CD4-positive, alpha-beta memory T cell (primary cell): ENCODE results near the gene ARPP21. TPM values are rescaled to one million over a fixed set of nuclear protein-coding genes. Genes with fewer than 3 reads are reported as not detected.

Experiments
- CTCF ChIA-PET: fragments of 350-600 bp; sonication (Branson Sonifier 250); formaldehyde crosslinking; loops from one replicate; lab custom pipeline; 2021; ENCODE audit warnings: inconsistent platforms; ENCODE audit not compliant: partially characterized antibody; lab: Charles Lee
- POLR2A ChIA-PET: fragments of 350-600 bp; sonication (Branson Sonifier 250); formaldehyde crosslinking; loops from one replicate; lab custom pipeline; 2021; ENCODE audit not compliant: partially characterized antibody; lab: Charles Lee
- DNase-seq, 5 donors: peaks; one replicate each; pipeline versions ENCODE4 v3.0.0 to v3.0.0-alpha.2; 2020 to 2022; ENCODE audit warnings: mixed read lengths in 1 of 5
- H3K27ac ChIP-seq: one replicate; pipeline ENCODE4 v1.7.0; 2013; ENCODE audit warnings: low read depth, low read length
- H3K27me3 ChIP-seq: 2 replicates; pipeline ENCODE4 v1.7.0; 2013; ENCODE audit warnings: mild to moderate bottlenecking, low read length, moderate library complexity; ENCODE audit not compliant: insufficient read depth
- H3K36me3 ChIP-seq: 2 replicates; pipeline ENCODE4 v1.7.0; 2013; ENCODE audit warnings: mild to moderate bottlenecking, low read length, moderate library complexity; ENCODE audit not compliant: insufficient read depth
- H3K4me1 ChIP-seq: 2 replicates; pipeline ENCODE4 v1.7.0; 2013; ENCODE audit warnings: mild to moderate bottlenecking, low read length, moderate library complexity; ENCODE audit not compliant: insufficient read depth
- H3K4me3 ChIP-seq, 2 donors: one replicate each; pipeline ENCODE4 v1.7.0; 2013; ENCODE audit warnings: low read length in 2 of 2, mild to moderate bottlenecking in 1 of 2
- H3K9me3 ChIP-seq, 2 donors: one replicate each; pipeline ENCODE4 v1.7.0; 2013; ENCODE audit warnings: low read length in 2 of 2, control low read depth in 1 of 2; ENCODE audit not compliant: control insufficient read depth in 1 of 2
- H3K27ac Mint-ChIP-seq, 7 donors: one replicate each; pipeline ENCODE4 v1.8.0; 2020 to 2021; ENCODE audit warnings: mixed read lengths in 7 of 7, mild to moderate bottlenecking in 6 of 7, inconsistent platforms in 3 of 7, moderate library complexity in 3 of 7
- H3K27me3 Mint-ChIP-seq, 2 donors: one replicate each; pipeline ENCODE4 v1.8.0; 2020 to 2021; ENCODE audit warnings: mixed read lengths in 2 of 2
- H3K36me3 Mint-ChIP-seq, 2 donors: one replicate each; pipeline ENCODE4 v1.8.0; 2020 to 2021; ENCODE audit warnings: mixed read lengths in 2 of 2, inconsistent platforms in 1 of 2, mild to moderate bottlenecking in 1 of 2
- H3K4me1 Mint-ChIP-seq, 4 donors: one replicate each; pipeline ENCODE4 v1.8.0; 2020 to 2021; ENCODE audit warnings: mixed read lengths in 4 of 4, mild to moderate bottlenecking in 1 of 4
- H3K4me3 Mint-ChIP-seq, 8 donors: one replicate each; pipeline ENCODE4 v1.8.0; 2020 to 2021; ENCODE audit warnings: mixed read lengths in 8 of 8, mild to moderate bottlenecking in 7 of 8, moderate library complexity in 6 of 8, inconsistent platforms in 3 of 8
- H3K9me3 Mint-ChIP-seq, 8 donors: one replicate each; pipeline ENCODE4 v1.8.0; 2020 to 2021; ENCODE audit warnings: mixed read lengths in 8 of 8, mild to moderate bottlenecking in 5 of 8, inconsistent platforms in 3 of 8, moderate library complexity in 1 of 8
- intact Hi-C: fragments of 100-400 bp; cut with micrococcal nuclease; formaldehyde crosslinking; loops from one replicate; pipeline ENCODE4 v1.15.1; 2023
- polyA plus RNA-seq, 2 donors: library from polyadenylated mRNA; unstranded; fragments of 300-500 nt; fragmentation: Illumina TruSeq; gene quantifications; one replicate each; pipeline ENCODE4 v1.2.3, GENCODE V29; 2021
- total RNA-seq, 2 experiments: library from RNA; stranded (reverse); gene quantifications; one replicate each; pipeline ENCODE4 v1.2.3, GENCODE V29; 2021

The ARPP21 gene
- total RNA-seq: not detected
- polyA plus RNA-seq: not detected

- intact Hi-C loops: no loop called here
- no peak for DNase-seq
- no peaks in the 10 kb centered on the region for H3K36me3 Mint-ChIP-seq
- no peak within 1 kb of the TSS for H3K27ac Mint-ChIP-seq
- peak within 1 kb of the TSS in 2 of 8 donors; percentile 18 to 65 for H3K4me3 Mint-ChIP-seq
- H3K36me3 ChIP-seq: no peaks in the 10 kb centered on the region
- CTCF ChIA-PET: no interaction called here
- no peak within 1 kb of the TSS for H3K4me3 ChIP-seq
- H3K4me1 Mint-ChIP-seq: peaks cover 0 to 4% (median 2%) of the 10 kb centered on the region in 4 donors
- H3K27me3 ChIP-seq: no peaks in the 10 kb centered on the region
- no peak within 1 kb of the TSS for H3K27ac ChIP-seq
- no peaks in the 10 kb centered on the region for H3K9me3 ChIP-seq
- POLR2A ChIA-PET: no interaction called here
- H3K4me1 ChIP-seq: no peaks in the 10 kb centered on the region
- peaks cover 12 to 17% of the 10 kb centered on the region in 2 donors for H3K27me3 Mint-ChIP-seq
- H3K9me3 Mint-ChIP-seq: peaks cover 0 to 16% (median 4%) of the 10 kb centered on the region in 8 donors
Observed at GRCh38 chr3:35639254-35640186, at the start of gene ARPP21. Gene ARPP21 (plus strand): TSS chr3:35639525. CDS start chr3:35681752, 42,227 bp downstream.

GRCh38 chr3:35592589-35593295 is 46.6 kb upstream of the ARPP21 start:
- H3K9me3 Mint-ChIP-seq: peaks cover 0 to 10% (median 6%) of the 10 kb centered on the region in 8 donors
- Histone ChIP-seq H3K4me3 (no peak overlapping the region), H3K4me1 (no peaks in the 10 kb centered on the region), H3K36me3 (no peaks in the 10 kb centered on the region), H3K27ac (no peak overlapping the region), H3K27me3 (no peaks in the 10 kb centered on the region), H3K9me3 (no peaks in the 10 kb centered on the region)
- CTCF ChIA-PET: no interaction called here
- DNase-seq: no peak
- no peak overlapping the region for H3K4me3 Mint-ChIP-seq
- no peaks in the 10 kb centered on the region for H3K27me3 Mint-ChIP-seq
- H3K27ac Mint-ChIP-seq: no peak overlapping the region
- POLR2A ChIA-PET: no interaction called here
- H3K36me3 Mint-ChIP-seq: no peaks in the 10 kb centered on the region
- intact Hi-C loops: no loop called here
- no peaks in the 10 kb centered on the region for H3K4me1 Mint-ChIP-seq

- H3K4me1 Mint-ChIP-seq: no peaks in the 10 kb centered on the region
- DNase-seq: no peak
- Histone ChIP-seq H3K4me1 (no peaks in the 10 kb centered on the region), H3K36me3 (no peaks in the 10 kb centered on the region), H3K4me3 (no peak overlapping the region), H3K9me3 (no peaks in the 10 kb centered on the region), H3K27me3 (no peaks in the 10 kb centered on the region), H3K27ac (no peak overlapping the region)
- no peaks in the 10 kb centered on the region for H3K36me3 Mint-ChIP-seq
- peaks cover 0 to 10% (median under 1%) of the 10 kb centered on the region in 8 donors for H3K9me3 Mint-ChIP-seq
- intact Hi-C loops: no loop called here
- CTCF ChIA-PET: no interaction called here
- no peak overlapping the region for H3K4me3 Mint-ChIP-seq
- POLR2A ChIA-PET: no interaction called here
- no peak overlapping the region for H3K27ac Mint-ChIP-seq
- H3K27me3 Mint-ChIP-seq: no peaks in the 10 kb centered on the region
Observed at GRCh38 chr3:35594739-35595138, 44.6 kb upstream of the ARPP21 start.

GRCh38 chr3:35596335-35596995 is 42.9 kb upstream of the ARPP21 start:
- Mint-ChIP-seq H3K27me3 (no peaks in the 10 kb centered on the region), H3K4me3 (no peak overlapping the region), H3K36me3 (no peaks in the 10 kb centered on the region), H3K27ac (no peak overlapping the region), H3K4me1 (no peaks in the 10 kb centered on the region), H3K9me3 (peaks cover 0 to 10% (median 2%) of the 10 kb centered on the region in 8 donors)
- ChIA-PET CTCF (no interaction called here), POLR2A (no interaction called here)
- H3K4me3 ChIP-seq: no peak overlapping the region
- no peaks in the 10 kb centered on the region for H3K4me1 ChIP-seq
- intact Hi-C loops: no loop called here
- DNase-seq: no peak
- no peaks in the 10 kb centered on the region for H3K9me3 ChIP-seq
- no peaks in the 10 kb centered on the region for H3K36me3 ChIP-seq
- H3K27ac ChIP-seq: no peak overlapping the region
- H3K27me3 ChIP-seq: no peaks in the 10 kb centered on the region

- POLR2A ChIA-PET: no interaction called here
- H3K9me3 ChIP-seq: no peaks in the 10 kb centered on the region
- no peak overlapping the region for H3K4me3 Mint-ChIP-seq
- CTCF ChIA-PET: interaction anchor here (1.1 kb wide), 1 partner anchor 12 kb away, joined by 4 read pairs; no protein-coding TSS in a partner anchor
- H3K27ac Mint-ChIP-seq: no peak overlapping the region
- H3K27me3 Mint-ChIP-seq: no peaks in the 10 kb centered on the region
- no peaks in the 10 kb centered on the region for H3K36me3 Mint-ChIP-seq
- H3K4me3 ChIP-seq: no peak overlapping the region
- H3K4me1 Mint-ChIP-seq: no peaks in the 10 kb centered on the region
- peaks cover 0 to 7% (median 2%) of the 10 kb centered on the region in 8 donors for H3K9me3 Mint-ChIP-seq
- no peaks in the 10 kb centered on the region for H3K36me3 ChIP-seq
- no peaks in the 10 kb centered on the region for H3K27me3 ChIP-seq
- no peak overlapping the region for H3K27ac ChIP-seq
- intact Hi-C loops: no loop called here
- H3K4me1 ChIP-seq: no peaks in the 10 kb centered on the region
- DNase-seq: no peak
Observed at GRCh38 chr3:35597490-35597889, 41.8 kb upstream of the ARPP21 start.

- ChIA-PET CTCF (no interaction called here), POLR2A (no interaction called here)
- intact Hi-C loops: no loop called here
- Histone ChIP-seq H3K9me3 (no peaks in the 10 kb centered on the region), H3K36me3 (no peaks in the 10 kb centered on the region), H3K4me3 (no peak overlapping the region), H3K27ac (no peak overlapping the region), H3K27me3 (no peaks in the 10 kb centered on the region), H3K4me1 (no peaks in the 10 kb centered on the region)
- no peak for DNase-seq
- no peak overlapping the region for H3K4me3 Mint-ChIP-seq
- no peaks in the 10 kb centered on the region for H3K36me3 Mint-ChIP-seq
- no peak overlapping the region for H3K27ac Mint-ChIP-seq
- no peaks in the 10 kb centered on the region for H3K27me3 Mint-ChIP-seq
- H3K4me1 Mint-ChIP-seq: no peaks in the 10 kb centered on the region
- peaks cover 0 to 10% (median 2%) of the 10 kb centered on the region in 8 donors for H3K9me3 Mint-ChIP-seq
Observed at GRCh38 chr3:35598804-35599203, 40.5 kb upstream of the ARPP21 start.

GRCh38 chr3:35601959-35602358 is 37.4 kb upstream of the ARPP21 start:
- H3K4me3 ChIP-seq: no peak overlapping the region
- no peaks in the 10 kb centered on the region for H3K4me1 Mint-ChIP-seq

More at GRCh38 chr3:35601959-35602358, 37.4 kb upstream of the ARPP21 start:
- Histone ChIP-seq H3K27me3 (no peaks in the 10 kb centered on the region), H3K4me1 (no peaks in the 10 kb centered on the region), H3K27ac (no peak overlapping the region), H3K36me3 (no peaks in the 10 kb centered on the region), H3K9me3 (no peaks in the 10 kb centered on the region)
- Mint-ChIP-seq H3K27ac (no peak overlapping the region), H3K4me3 (no peak overlapping the region), H3K9me3 (peaks cover 0 to 11% (median 3%) of the 10 kb centered on the region in 8 donors), H3K36me3 (no peaks in the 10 kb centered on the region), H3K27me3 (no peaks in the 10 kb centered on the region)
- DNase-seq: no peak
- intact Hi-C loops: no loop called here
- CTCF ChIA-PET: no interaction called here
- POLR2A ChIA-PET: no interaction called here
